CD8-positive, alpha-beta memory T cell (primary cell): ENCODE measurements around the gene ADAMTSL1. TPM values are rescaled to one million over a fixed set of nuclear protein-coding genes. Genes with fewer than 3 reads are reported as not detected.

Experiments
- CTCF ChIA-PET: fragments of 350-600 bp; sonication (Branson Sonifier 250); formaldehyde crosslinking; loops from one replicate; lab custom pipeline; 2021; ENCODE audit warnings: antibody characterized with exemption; lab: Charles Lee
- POLR2A ChIA-PET: fragments of 350-600 bp; sonication (Branson Sonifier 250); formaldehyde crosslinking; loops from one replicate; lab custom pipeline; 2021; ENCODE audit warnings: antibody characterized with exemption; lab: Charles Lee
- DNase-seq, 5 donors: peaks; one replicate each; pipeline versions ENCODE4 v3.0.0 to v3.0.0-alpha.2; 2020 to 2022; ENCODE audit warnings: mixed read lengths in 1 of 5
- H3K27ac ChIP-seq: one replicate; pipeline ENCODE4 v1.7.0; 2013; ENCODE audit warnings: low read depth, mild to moderate bottlenecking, low read length, moderate library complexity
- H3K27me3 ChIP-seq: 2 replicates; pipeline ENCODE4 v1.7.0; 2013; ENCODE audit warnings: low read length, mild to moderate bottlenecking; ENCODE audit not compliant: insufficient read depth, poor library complexity, severe bottlenecking
- H3K36me3 ChIP-seq: 2 replicates; pipeline ENCODE4 v1.7.0; 2013; ENCODE audit warnings: mild to moderate bottlenecking, low read length, moderate library complexity; ENCODE audit not compliant: insufficient read depth
- H3K4me1 ChIP-seq: 2 replicates; pipeline ENCODE4 v1.7.0; 2013; ENCODE audit warnings: mild to moderate bottlenecking, low read length, moderate library complexity; ENCODE audit not compliant: insufficient read depth
- H3K4me3 ChIP-seq: 2 replicates; pipeline ENCODE4 v1.7.0; 2013; ENCODE audit warnings: mild to moderate bottlenecking, low read length
- H3K9me3 ChIP-seq: 2 replicates; pipeline ENCODE4 v1.7.0; 2013; ENCODE audit warnings: mild to moderate bottlenecking, low read length
- H3K27ac Mint-ChIP-seq, 8 donors: one replicate each; pipeline ENCODE4 v1.8.0; 2020 to 2021; ENCODE audit warnings: mixed read lengths in 8 of 8, mild to moderate bottlenecking in 6 of 8, inconsistent platforms in 3 of 8, moderate library complexity in 3 of 8
- H3K27me3 Mint-ChIP-seq, 2 donors: one replicate each; pipeline ENCODE4 v1.8.0; 2020 to 2021; ENCODE audit warnings: mixed read lengths in 2 of 2, mild to moderate bottlenecking in 1 of 2, moderate library complexity in 1 of 2
- H3K36me3 Mint-ChIP-seq, 3 donors: one replicate each; pipeline ENCODE4 v1.8.0; 2020 to 2021; ENCODE audit warnings: mixed read lengths in 3 of 3, inconsistent platforms in 1 of 3, mild to moderate bottlenecking in 1 of 3
- H3K4me1 Mint-ChIP-seq, 3 donors: one replicate each; pipeline ENCODE4 v1.8.0; 2020 to 2021; ENCODE audit warnings: mixed read lengths in 3 of 3, inconsistent platforms in 1 of 3, mild to moderate bottlenecking in 1 of 3
- H3K4me3 Mint-ChIP-seq, 7 donors: one replicate each; pipeline ENCODE4 v1.8.0; 2020 to 2021; ENCODE audit warnings: mixed read lengths in 7 of 7, mild to moderate bottlenecking in 6 of 7, moderate library complexity in 4 of 7, inconsistent platforms in 2 of 7
- H3K9me3 Mint-ChIP-seq, 5 donors: one replicate each; pipeline ENCODE4 v1.8.0; 2020 to 2022; ENCODE audit warnings: mixed read lengths in 5 of 5, mild to moderate bottlenecking in 3 of 5, moderate library complexity in 2 of 5, inconsistent platforms in 1 of 5
- polyA plus RNA-seq: library from polyadenylated mRNA; unstranded; fragments of 300-500 nt; fragmentation: Illumina TruSeq; gene quantifications from one replicate; pipeline ENCODE4 v1.2.3, GENCODE V29; 2021
- total RNA-seq, 2 experiments: library from RNA; stranded (reverse); gene quantifications; one replicate each; pipeline ENCODE4 v1.2.3, GENCODE V29; 2021

The ADAMTSL1 gene
- total and polyA plus RNA-seq, 3 experiments from 2014 or later: not detected

DNA sequence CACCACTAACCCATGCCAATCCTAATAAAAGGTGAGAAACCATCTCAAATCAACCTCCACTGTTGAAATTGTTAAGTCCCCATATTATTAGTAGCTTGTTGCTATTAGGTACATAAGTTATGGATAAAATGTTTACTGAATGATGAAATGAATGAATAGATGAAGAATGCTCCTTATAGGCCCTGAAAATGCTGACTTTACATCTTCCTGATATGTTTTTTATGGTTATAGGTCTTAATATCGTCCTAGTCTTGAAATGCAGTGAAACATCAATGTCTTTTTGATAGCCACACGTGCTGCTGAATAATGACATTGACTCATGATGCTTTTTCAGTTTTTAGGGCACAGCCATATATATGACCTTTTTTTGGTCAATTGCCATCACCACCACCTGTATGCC is 281.3 kb downstream of the ADAMTSL1 start:
- Histone ChIP-seq H3K36me3 (no peaks in the 10 kb centered on the region), H3K4me1 (no peaks in the 10 kb centered on the region), H3K27me3 (no peaks in the 10 kb centered on the region), H3K9me3 (no peaks in the 10 kb centered on the region), H3K4me3 (no peak overlapping the region), H3K27ac (no peak overlapping the region)
- Mint-ChIP-seq H3K27me3 (no peaks in the 10 kb centered on the region), H3K4me3 (no peak overlapping the region), H3K4me1 (no peaks in the 10 kb centered on the region), H3K27ac (no peak overlapping the region), H3K9me3 (no peaks in the 10 kb centered on the region), H3K36me3 (no peaks in the 10 kb centered on the region)
- ChIA-PET POLR2A (no interaction called here), CTCF (no interaction called here)
- no peak for DNase-seq

DNA sequence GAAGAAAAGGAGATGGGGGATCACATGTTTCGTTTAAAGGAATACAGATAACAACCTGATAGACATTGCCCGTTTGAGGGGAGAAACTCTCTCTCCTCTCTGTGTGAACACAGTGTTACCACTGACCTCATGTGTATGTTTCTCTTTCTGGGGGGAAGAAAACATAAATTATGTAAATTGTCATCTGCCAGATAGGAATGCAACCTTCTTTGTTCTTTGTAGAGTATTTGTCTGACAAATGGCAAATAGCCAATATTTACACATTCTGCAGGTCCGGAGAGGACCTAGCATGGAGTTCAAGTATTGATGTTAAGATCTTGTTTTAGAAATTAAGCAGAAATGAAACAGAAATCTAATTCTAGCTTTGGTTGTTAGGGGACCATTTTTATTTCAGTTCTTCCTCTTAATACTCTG is 282.8 kb downstream of the ADAMTSL1 start:
- DNase-seq: no peak
- ChIA-PET POLR2A (no interaction called here), CTCF (no interaction called here)
- no peaks in the 10 kb centered on the region for H3K36me3 Mint-ChIP-seq
- Histone ChIP-seq H3K4me1 (no peaks in the 10 kb centered on the region), H3K36me3 (no peaks in the 10 kb centered on the region), H3K27me3 (no peaks in the 10 kb centered on the region), H3K4me3 (no peak overlapping the region), H3K9me3 (no peaks in the 10 kb centered on the region), H3K27ac (no peak overlapping the region)
- H3K9me3 Mint-ChIP-seq: no peaks in the 10 kb centered on the region
- no peak overlapping the region for H3K4me3 Mint-ChIP-seq
- no peak overlapping the region for H3K27ac Mint-ChIP-seq
- H3K27me3 Mint-ChIP-seq: no peaks in the 10 kb centered on the region
- H3K4me1 Mint-ChIP-seq: no peaks in the 10 kb centered on the region

DNA sequence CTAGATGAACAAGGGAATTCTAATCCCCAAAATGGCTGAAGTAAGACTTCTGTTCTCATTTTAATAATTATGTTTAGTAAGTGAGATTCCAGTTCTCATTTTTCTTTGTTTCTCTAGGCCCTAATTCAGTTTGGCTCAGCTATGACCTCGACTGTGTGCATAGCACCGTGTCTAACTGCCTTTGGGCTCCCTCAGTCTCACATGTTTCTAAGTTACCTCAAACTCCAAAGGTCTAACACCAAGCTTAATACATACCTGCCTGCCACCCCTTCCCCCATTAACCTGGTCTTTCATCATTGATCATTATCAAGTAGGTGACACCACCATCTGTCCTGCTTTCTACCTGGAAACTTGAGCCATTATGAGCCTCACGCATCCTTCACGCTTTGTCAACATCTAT is 285.9 kb downstream of the ADAMTSL1 start:
- H3K9me3 ChIP-seq: no peaks in the 10 kb centered on the region
- H3K4me1 ChIP-seq: no peaks in the 10 kb centered on the region
- no peaks in the 10 kb centered on the region for H3K36me3 Mint-ChIP-seq
- H3K27ac ChIP-seq: no peak overlapping the region
- POLR2A ChIA-PET: no interaction called here
- no peaks in the 10 kb centered on the region for H3K4me1 Mint-ChIP-seq
- no peaks in the 10 kb centered on the region for H3K9me3 Mint-ChIP-seq
- H3K4me3 Mint-ChIP-seq: no peak overlapping the region
- no peaks in the 10 kb centered on the region for H3K27me3 Mint-ChIP-seq
- CTCF ChIA-PET: no interaction called here
- no peak overlapping the region for H3K4me3 ChIP-seq
- H3K27ac Mint-ChIP-seq: no peak overlapping the region
- no peaks in the 10 kb centered on the region for H3K36me3 ChIP-seq
- DNase-seq: no peak
- H3K27me3 ChIP-seq: no peaks in the 10 kb centered on the region

DNA sequence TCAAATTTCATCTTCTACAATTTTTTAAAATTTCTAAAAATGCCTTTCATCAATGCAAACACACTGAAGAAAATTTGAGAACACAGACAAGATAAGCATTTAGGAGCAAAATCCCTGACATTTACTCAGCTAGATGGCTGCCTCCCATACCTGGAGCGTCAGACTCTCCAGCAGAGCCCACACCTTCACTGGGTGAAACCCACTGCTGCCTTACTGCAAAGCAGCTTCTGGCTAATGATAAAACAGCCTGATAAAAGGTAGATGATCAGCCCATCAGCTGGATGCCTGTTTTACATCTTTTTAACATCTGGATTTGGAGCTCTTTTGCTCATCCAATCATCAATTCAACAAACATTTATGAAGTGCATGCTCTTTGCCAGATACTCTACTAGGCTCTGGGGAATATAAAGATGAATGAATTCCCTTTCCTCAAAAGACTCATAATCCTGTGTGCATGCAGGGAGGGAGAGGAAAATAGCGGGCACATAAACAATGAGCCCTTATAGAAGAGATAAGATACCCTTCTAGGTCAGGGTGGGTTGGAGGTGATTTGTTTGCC is 287.9 kb downstream of the ADAMTSL1 start:
- H3K4me1 ChIP-seq: no peaks in the 10 kb centered on the region
- Mint-ChIP-seq H3K27me3 (peaks cover 2 to 6% of the 10 kb centered on the region in 2 donors), H3K9me3 (peaks cover 0 to 2% (median 0%) of the 10 kb centered on the region in 5 donors), H3K27ac (peak overlapping the region in 1 of 8 donors; percentile 21), H3K4me3 (no peak overlapping the region), H3K4me1 (no peaks in the 10 kb centered on the region), H3K36me3 (no peaks in the 10 kb centered on the region)
- POLR2A ChIA-PET: no interaction called here
- H3K27me3 ChIP-seq: no peaks in the 10 kb centered on the region
- no peaks in the 10 kb centered on the region for H3K36me3 ChIP-seq
- no peak overlapping the region for H3K27ac ChIP-seq
- H3K9me3 ChIP-seq: no peaks in the 10 kb centered on the region
- CTCF ChIA-PET: no interaction called here
- no peak overlapping the region for H3K4me3 ChIP-seq
- DNase-seq: no peak

GRCh38 chr9:18766989-18767550 is 293.1 kb downstream of the ADAMTSL1 start:
- Histone ChIP-seq H3K27me3 (no peaks in the 10 kb centered on the region), H3K36me3 (no peaks in the 10 kb centered on the region), H3K9me3 (no peaks in the 10 kb centered on the region), H3K27ac (no peak overlapping the region), H3K4me3 (no peak overlapping the region), H3K4me1 (no peaks in the 10 kb centered on the region)
- DNase-seq: no peak
- CTCF ChIA-PET: no interaction called here
- Mint-ChIP-seq H3K4me1 (no peaks in the 10 kb centered on the region), H3K27ac (no peak overlapping the region), H3K4me3 (no peak overlapping the region), H3K9me3 (peaks cover 0 to 2% (median 0%) of the 10 kb centered on the region in 5 donors), H3K27me3 (peaks cover 7 to 15% of the 10 kb centered on the region in 2 donors), H3K36me3 (no peaks in the 10 kb centered on the region)
- POLR2A ChIA-PET: no interaction called here

DNA sequence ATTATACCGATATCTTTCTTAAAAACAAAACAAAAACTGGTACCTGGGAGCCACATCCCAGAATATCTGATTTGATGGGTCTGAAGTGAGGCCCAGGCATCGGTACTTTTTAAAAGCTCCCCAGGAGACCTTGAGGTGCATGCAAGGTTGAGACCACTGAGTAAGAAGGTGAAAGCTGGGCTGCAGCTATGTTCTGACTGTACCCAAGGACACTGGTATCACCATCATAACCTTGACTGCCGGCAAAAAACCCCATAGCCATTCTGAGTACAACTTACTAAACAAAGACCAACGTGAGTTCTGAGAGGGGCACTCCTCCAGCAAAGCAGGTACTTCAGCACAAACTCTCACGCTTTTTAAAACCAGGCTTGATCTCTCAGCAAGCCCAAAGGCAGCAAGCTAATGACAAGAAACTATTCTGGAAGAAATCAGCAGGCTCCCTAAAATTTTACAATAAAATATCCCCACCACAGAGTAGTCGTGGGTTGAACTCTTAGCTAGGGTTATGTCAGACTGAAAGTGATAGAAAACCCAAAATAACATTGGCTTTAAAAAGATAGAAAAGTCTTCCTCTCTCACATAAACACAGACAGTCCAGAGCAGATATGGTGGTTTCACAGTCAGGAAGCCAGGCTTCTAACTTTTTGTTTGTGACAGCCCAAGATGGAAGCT is 295.1 kb downstream of the ADAMTSL1 start:
- H3K27me3 Mint-ChIP-seq: peaks cover 9 to 15% of the 10 kb centered on the region in 2 donors
- H3K36me3 Mint-ChIP-seq: no peaks in the 10 kb centered on the region
- H3K4me1 Mint-ChIP-seq: no peaks in the 10 kb centered on the region
- peaks cover 0 to 2% (median 0%) of the 10 kb centered on the region in 5 donors for H3K9me3 Mint-ChIP-seq
- H3K27ac Mint-ChIP-seq: peak overlapping the region in 1 of 8 donors; percentile 48
- POLR2A ChIA-PET: no interaction called here
- H3K36me3 ChIP-seq: no peaks in the 10 kb centered on the region
- H3K4me3 ChIP-seq: no peak overlapping the region
- no peak for DNase-seq
- CTCF ChIA-PET: no interaction called here
- no peaks in the 10 kb centered on the region for H3K9me3 ChIP-seq
- H3K4me1 ChIP-seq: no peaks in the 10 kb centered on the region
- H3K4me3 Mint-ChIP-seq: no peak overlapping the region
- H3K27me3 ChIP-seq: no peaks in the 10 kb centered on the region
- H3K27ac ChIP-seq: no peak overlapping the region

DNA sequence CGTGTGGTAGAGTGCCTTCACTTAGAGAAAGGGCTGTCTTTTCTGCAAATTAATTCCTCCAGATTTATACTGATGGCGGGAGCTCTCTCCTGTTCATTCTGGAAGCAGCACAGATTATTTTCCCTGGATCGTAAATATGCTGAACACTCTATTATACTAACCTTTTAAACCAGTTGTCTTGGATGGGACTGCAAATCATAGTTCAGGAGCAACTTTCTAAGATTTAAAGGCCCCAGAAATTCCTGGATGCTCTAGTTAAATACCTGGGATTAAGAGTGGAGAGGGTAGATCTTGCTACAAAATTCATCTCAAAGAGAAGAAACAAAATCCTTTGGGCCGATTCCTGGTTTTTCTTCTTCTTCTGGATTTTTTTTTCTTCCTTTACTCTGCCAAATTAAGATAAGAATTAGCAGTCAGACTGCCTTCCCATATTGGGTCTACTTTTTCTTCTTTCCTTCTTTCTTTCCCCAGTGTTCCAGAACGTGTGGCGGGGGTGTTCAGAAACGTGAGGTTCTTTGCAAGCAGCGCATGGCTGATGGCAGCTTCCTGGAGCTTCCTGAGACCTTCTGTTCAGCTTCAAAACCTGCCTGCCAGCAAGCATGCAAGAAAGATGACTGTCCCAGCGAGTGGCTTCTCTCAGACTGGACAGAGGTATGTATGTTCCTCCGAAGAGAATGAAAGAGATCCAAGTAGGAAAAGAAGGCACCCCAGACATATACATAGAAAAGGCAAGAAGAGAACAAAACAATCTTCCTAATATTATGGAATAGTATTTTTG is 296.4 kb downstream of the ADAMTSL1 start:
- no peaks in the 10 kb centered on the region for H3K4me1 Mint-ChIP-seq
- H3K4me3 ChIP-seq: no peak overlapping the region
- peaks cover 9 to 15% of the 10 kb centered on the region in 2 donors for H3K27me3 Mint-ChIP-seq
- H3K9me3 ChIP-seq: no peaks in the 10 kb centered on the region
- no peak overlapping the region for H3K27ac ChIP-seq
- no peak overlapping the region for H3K27ac Mint-ChIP-seq
- peaks cover 0 to 2% (median 0%) of the 10 kb centered on the region in 5 donors for H3K9me3 Mint-ChIP-seq
- ChIA-PET CTCF (no interaction called here), POLR2A (no interaction called here)
- no peak overlapping the region for H3K4me3 Mint-ChIP-seq
- DNase-seq: no peak
- no peaks in the 10 kb centered on the region for H3K4me1 ChIP-seq
- no peaks in the 10 kb centered on the region for H3K27me3 ChIP-seq
- H3K36me3 Mint-ChIP-seq: no peaks in the 10 kb centered on the region
- H3K36me3 ChIP-seq: no peaks in the 10 kb centered on the region

- peaks cover 9 to 13% of the 10 kb centered on the region in 2 donors for H3K27me3 Mint-ChIP-seq
- ChIA-PET CTCF (no interaction called here), POLR2A (no interaction called here)
- H3K27ac Mint-ChIP-seq: no peak overlapping the region
- no peaks in the 10 kb centered on the region for H3K36me3 Mint-ChIP-seq
- no peaks in the 10 kb centered on the region for H3K4me1 Mint-ChIP-seq
- Histone ChIP-seq H3K27me3 (no peaks in the 10 kb centered on the region), H3K27ac (no peak overlapping the region), H3K36me3 (no peaks in the 10 kb centered on the region), H3K9me3 (no peaks in the 10 kb centered on the region), H3K4me1 (no peaks in the 10 kb centered on the region), H3K4me3 (no peak overlapping the region)
- H3K9me3 Mint-ChIP-seq: peaks cover 0 to 2% (median 0%) of the 10 kb centered on the region in 5 donors
- DNase-seq: no peak
- no peak overlapping the region for H3K4me3 Mint-ChIP-seq
Measured at GRCh38 chr9:18771011-18771410, 297.1 kb downstream of the ADAMTSL1 start.
